ENCODE measurements around the gene SEMA5B. TPM values are rescaled to one million over a fixed set of nuclear protein-coding genes. Genes with fewer than 3 reads are reported as not detected.

The SEMA5B gene
- total and polyA plus RNA-seq, 2 of the 4 experiments (the other 2 are of a cell fraction): not detected

DNA sequence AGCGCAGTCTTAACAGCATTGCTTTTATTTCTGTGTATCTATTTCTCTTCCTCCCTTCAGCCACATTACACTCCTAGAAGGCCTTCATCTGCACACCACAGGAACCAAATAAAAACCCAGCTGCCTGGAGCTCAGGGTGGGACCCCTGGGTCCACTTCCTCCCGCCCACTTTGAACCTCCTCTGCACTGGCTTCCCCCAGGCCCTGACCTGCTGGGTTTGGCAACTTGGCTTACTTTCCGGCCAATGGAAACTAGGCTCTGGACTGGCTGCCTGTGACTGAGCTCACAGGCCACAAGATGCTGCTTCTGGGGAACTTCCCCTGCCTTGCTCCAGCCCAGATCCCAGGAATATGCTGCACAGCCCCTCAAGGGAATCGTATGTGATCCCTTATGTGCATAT, 89.8 kb downstream of the SEMA5B start:
- H3K18ac ChIP-seq (ENCODE audit: low read depth, low read length): no peak overlapping the region
- H4K8ac ChIP-seq (ENCODE audit: low read depth in 2 of 2, low read length in 2 of 2): no peak overlapping the region
- no peak overlapping the region for H3K27ac ChIP-seq (ENCODE audit: insufficient read depth, low read length)
- in situ Hi-C loops (cut with MboI; ENCODE audit: low sequenced_read_pairs): no loop called here
- H3K79me1 ChIP-seq (ENCODE audit: low read depth in 1 of 2, low read length in 2 of 2): no peaks in the 10 kb centered on the region
- no peak overlapping the region for H2AK9ac ChIP-seq (replicated peaks; ENCODE audit: low read depth, low read length, poor library complexity)
- no peak overlapping the region for H2AK5ac ChIP-seq (ENCODE audit: low read depth, low read length)
- no peak overlapping the region for H3K4me2 ChIP-seq (ENCODE audit: low read depth, low read length)
- H3K23ac ChIP-seq (ENCODE audit: low read depth, low read length): no peak overlapping the region
- H3K27me3 ChIP-seq (ENCODE audit: control insufficient read depth, insufficient read depth, low read length): peaks cover 43% of the 10 kb centered on the region
- no peaks in the 10 kb centered on the region for H3K36me3 ChIP-seq (ENCODE audit: control insufficient read depth, insufficient read depth, low read length)
- TF ChIP-seq ELK1 (IDR thresholded peaks at IDR 0.05; ENCODE audit: borderline replicate concordance, low read depth, low read length): no peak
- no peak for TF ChIP-seq RCOR1 (IDR thresholded peaks at IDR 0.05; ENCODE audit: insufficient replicate concordance, low read length)
- no peak for TF ChIP-seq RAD21 (IDR thresholded peaks at IDR 0.05; ENCODE audit: low read length)
- no peak for TF ChIP-seq FOS (IDR thresholded peaks at IDR 0.05; ENCODE audit: low read depth, low read length)
- no peak for TF ChIP-seq CEBPB (IDR thresholded peaks at IDR 0.05; ENCODE audit: low read depth, low read length)
- TF ChIP-seq, protein P1, sequence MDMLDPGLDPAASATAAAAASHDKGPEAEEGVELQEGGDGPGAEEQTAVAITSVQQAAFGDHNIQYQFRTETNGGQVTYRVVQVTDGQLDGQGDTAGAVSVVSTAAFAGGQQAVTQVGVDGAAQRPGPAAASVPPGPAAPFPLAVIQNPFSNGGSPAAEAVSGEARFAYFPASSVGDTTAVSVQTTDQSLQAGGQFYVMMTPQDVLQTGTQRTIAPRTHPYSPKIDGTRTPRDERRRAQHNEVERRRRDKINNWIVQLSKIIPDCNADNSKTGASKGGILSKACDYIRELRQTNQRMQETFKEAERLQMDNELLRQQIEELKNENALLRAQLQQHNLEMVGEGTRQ (IDR thresholded peaks at IDR 0.05; ENCODE audit: low read depth, low read length): no peak
- no peak for TF ChIP-seq POLR2A (IDR thresholded peaks at IDR 0.05; ENCODE audit: low read depth, low read length)
- no peak for TF ChIP-seq MXI1 (IDR thresholded peaks at IDR 0.05; ENCODE audit: borderline replicate concordance, low read depth, low read length)
- WGBS, 2 experiments (ENCODE audit: extremely low coverage in 2 of 2, insufficient read length in 1 of 2): 76% methylated on average over 2 of the region's 4 CpGs; no CpG with 5 or more reads in 1 of the 2 experiments
- H3K56ac ChIP-seq (ENCODE audit: extremely low read depth, insufficient read depth, low read length): no peak overlapping the region
- H2BK120ac ChIP-seq (ENCODE audit: low read depth, low read length): no peak overlapping the region
- no peak overlapping the region for H3K9ac ChIP-seq (ENCODE audit: low read depth, low read length)
- ChIA-PET POLR2A (ENCODE audit: unreplicated experiment) (no interaction called here), CTCF (no interaction called here)
- no TSS peak for BruUV-seq (replicated peaks)
- no peak overlapping the region for H3K4ac ChIP-seq (ENCODE audit: low read depth, low read length)
- no peaks in the 10 kb centered on the region for H3K4me1 ChIP-seq (ENCODE audit: control insufficient read depth, insufficient read depth, low read length)
- no peak overlapping the region for H2BK20ac ChIP-seq (ENCODE audit: low read depth, low read length)
- dilution Hi-C loops (cut with HindIII; ENCODE audit: low sequenced_read_pairs, unreplicated experiment): no loop called here
- no peak overlapping the region for H4K5ac ChIP-seq (ENCODE audit: low read depth, low read length)
- H2BK15ac ChIP-seq (ENCODE audit: low read depth, low read length): no peak overlapping the region
- no peak for DNase-seq
- H3K14ac ChIP-seq (replicated peaks; ENCODE audit: low read depth, low read length): no peak overlapping the region
- no peaks in the 10 kb centered on the region for H3K9me1 ChIP-seq (ENCODE audit: insufficient read depth, low read length)
- ATAC-seq (ENCODE audit: low read depth): no peak
- intact Hi-C loops (cut with micrococcal nuclease): no loop called here
- no peak overlapping the region for H4K91ac ChIP-seq (ENCODE audit: insufficient read depth, low read depth, low read length)
- no peak overlapping the region for H3K4me3 ChIP-seq (ENCODE audit: insufficient read depth, low read depth, low read length)
- no peak overlapping the region for H2BK5ac ChIP-seq (ENCODE audit: low read depth, low read length, poor library complexity, severe bottlenecking)
- no peaks in the 10 kb centered on the region for H3K9me3 ChIP-seq (ENCODE audit: control insufficient read depth, insufficient read depth, low read length)
- no peaks in the 10 kb centered on the region for H4K20me1 ChIP-seq (ENCODE audit: insufficient read depth, low read length)
- H2AFZ ChIP-seq (replicated peaks; ENCODE audit: low read length, poor library complexity): no peak overlapping the region

All from IMR-90 (cell line).